ENCODE data around the gene PEX5L. TPM values are rescaled to one million over a fixed set of nuclear protein-coding genes. Genes with fewer than 3 reads are reported as not detected.

The PEX5L gene
- total RNA-seq, 1 donor from 2014 or later = 0.12 TPM

GRCh38 chr3:179957264-179957845 lies 79.4 kb downstream of the PEX5L start:
- intact Hi-C loops (cut with micrococcal nuclease) = loop anchor here (2.0 to 10.0 kb wide), 5 partner anchors 29 to 635 kb away; partner anchors contain the start of genes MFN1, USP13 and ZNF639

- intact Hi-C loops (cut with micrococcal nuclease) = loop anchor here (1.0 to 10.0 kb wide), 6 partner anchors 28 to 646 kb away; partner anchors contain the start of genes MFN1, TTC14, USP13 and ZNF639
Measured at GRCh38 chr3:179956416-179956830, 80.3 kb downstream of the PEX5L start.

- intact Hi-C loops (cut with micrococcal nuclease) = loop anchor here (1.0 to 10.0 kb wide), 6 partner anchors 27 to 646 kb away; partner anchors contain the start of genes MFN1, TTC14, USP13 and ZNF639
Measured at GRCh38 chr3:179955809-179956208, 80.9 kb downstream of the PEX5L start.

- intact Hi-C loops (cut with micrococcal nuclease) = loop anchor here (5.0 to 10.0 kb wide), 2 partner anchors 610 to 633 kb away; partner anchors contain the start of genes MFN1 and ZNF639
Measured at GRCh38 chr3:179955286-179955685, 81.5 kb downstream of the PEX5L start.

- intact Hi-C loops (cut with micrococcal nuclease) = loop anchor here (1.0 to 10.0 kb wide), 3 partner anchors 11 to 609 kb away; partner anchors contain the start of gene MFN1
Measured at GRCh38 chr3:179953993-179954870, 82.5 kb downstream of the PEX5L start.

- intact Hi-C loops (cut with micrococcal nuclease) = loop anchor here (10.0 kb wide), 1 partner anchor 606 kb away; the partner anchor contains the start of gene MFN1
Measured at GRCh38 chr3:179950840-179951239, 85.9 kb downstream of the PEX5L start.

DNA sequence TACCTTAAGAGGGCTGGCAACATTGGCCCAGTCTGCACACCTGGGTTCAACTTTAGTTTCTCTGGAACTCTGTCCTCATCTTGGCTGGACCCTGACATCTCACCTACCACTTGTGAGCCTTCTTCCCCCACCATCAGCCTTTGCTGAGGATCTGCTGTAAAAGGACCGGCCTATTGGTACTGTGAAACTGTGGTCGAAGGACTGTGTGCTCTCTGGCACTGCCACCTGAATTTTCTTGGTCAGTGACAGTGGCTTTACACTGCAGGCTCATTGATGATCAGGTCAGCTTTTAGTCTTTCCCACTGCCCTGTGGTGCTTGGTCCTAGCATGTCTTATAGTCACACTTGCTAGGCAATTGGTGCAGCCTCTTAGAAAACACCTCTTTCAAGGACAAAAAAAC lies 86.9 kb downstream of the PEX5L start:
- intact Hi-C loops (cut with micrococcal nuclease) = loop anchor here (10.0 kb wide), 1 partner anchor 605 kb away; the partner anchor contains the start of gene MFN1

GRCh38 chr3:179949412-179949811 lies 87.3 kb downstream of the PEX5L start:
- intact Hi-C loops (cut with micrococcal nuclease) = no loop called here

- intact Hi-C loops (cut with micrococcal nuclease) = no loop called here
Measured at GRCh38 chr3:179948740-179949139, 88.0 kb downstream of the PEX5L start.

DNA sequence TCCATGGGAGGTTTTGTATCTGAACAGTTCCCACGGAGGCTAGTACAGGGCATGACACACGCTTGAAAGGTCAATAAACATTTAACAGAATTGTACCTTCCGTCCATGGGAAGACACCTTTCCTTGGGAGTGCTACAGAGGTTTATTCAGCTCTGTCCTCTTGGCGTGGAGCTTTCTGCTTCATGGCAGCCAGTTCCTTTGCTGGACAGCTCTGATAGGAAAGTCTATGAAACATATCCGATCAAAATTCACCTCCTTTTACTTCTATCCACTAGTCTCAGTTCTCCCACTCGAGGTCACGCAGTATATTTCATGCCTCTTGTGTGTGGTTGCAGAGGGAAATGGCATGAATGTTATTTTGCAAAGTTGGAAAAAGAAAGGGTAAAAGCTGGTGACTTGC lies 91.2 kb downstream of the PEX5L start:
- intact Hi-C loops (cut with micrococcal nuclease) = no loop called here

GRCh38 chr3:179943117-179943880 lies 93.4 kb downstream of the PEX5L start:
- intact Hi-C loops (cut with micrococcal nuclease) = loop anchor here (1.0 kb wide), 1 partner anchor 10 kb away; no protein-coding TSS in a partner anchor

- intact Hi-C loops (cut with micrococcal nuclease) = loop anchor here (1.0 kb wide), 1 partner anchor 11 kb away; no protein-coding TSS in a partner anchor
Measured at GRCh38 chr3:179942553-179943075, 94.1 kb downstream of the PEX5L start.

- intact Hi-C loops (cut with micrococcal nuclease) = no loop called here
Measured at GRCh38 chr3:179935710-179936109, 101.0 kb downstream of the PEX5L start.

DNA sequence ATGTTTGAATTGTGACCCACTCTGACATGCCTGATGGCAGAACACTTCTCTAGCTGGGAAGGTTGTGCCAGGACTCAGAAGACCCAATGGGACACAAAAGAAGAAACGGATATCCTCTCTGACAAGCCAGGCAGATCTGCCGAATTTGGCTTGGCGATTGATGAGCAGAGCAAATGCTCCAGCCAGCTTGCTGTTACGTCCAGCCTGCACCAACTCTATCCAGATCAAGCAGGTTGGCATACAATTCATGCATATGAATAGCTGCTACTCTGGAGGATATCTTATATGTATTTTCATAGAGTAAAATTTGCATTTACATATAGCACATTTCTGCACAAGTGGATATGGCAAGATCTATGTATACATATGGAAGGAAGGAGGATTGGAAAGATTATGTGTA lies 102.8 kb downstream of the PEX5L start:
- intact Hi-C loops (cut with micrococcal nuclease) = no loop called here

GRCh38 chr3:179933080-179933479 lies 103.7 kb downstream of the PEX5L start:
- intact Hi-C loops (cut with micrococcal nuclease) = no loop called here

DNA sequence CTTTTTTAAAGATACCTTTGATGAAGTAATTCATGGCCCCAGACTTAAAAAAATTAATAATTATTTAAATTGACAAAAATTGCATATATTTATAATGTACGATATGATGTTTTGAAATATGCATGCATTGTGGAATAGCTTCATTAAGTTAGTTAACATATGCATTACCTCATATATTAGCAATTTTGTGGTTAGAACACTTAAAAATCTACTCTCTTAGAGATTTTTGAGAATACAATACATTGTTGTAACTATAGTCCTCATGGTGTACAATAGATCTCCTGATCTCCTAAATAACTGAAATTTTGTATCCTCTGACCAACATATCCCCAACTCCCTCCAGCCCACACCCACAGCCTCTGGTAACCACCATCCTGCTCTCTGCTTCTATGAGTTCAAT lies 104.1 kb downstream of the PEX5L start:
- intact Hi-C loops (cut with micrococcal nuclease) = no loop called here

DNA sequence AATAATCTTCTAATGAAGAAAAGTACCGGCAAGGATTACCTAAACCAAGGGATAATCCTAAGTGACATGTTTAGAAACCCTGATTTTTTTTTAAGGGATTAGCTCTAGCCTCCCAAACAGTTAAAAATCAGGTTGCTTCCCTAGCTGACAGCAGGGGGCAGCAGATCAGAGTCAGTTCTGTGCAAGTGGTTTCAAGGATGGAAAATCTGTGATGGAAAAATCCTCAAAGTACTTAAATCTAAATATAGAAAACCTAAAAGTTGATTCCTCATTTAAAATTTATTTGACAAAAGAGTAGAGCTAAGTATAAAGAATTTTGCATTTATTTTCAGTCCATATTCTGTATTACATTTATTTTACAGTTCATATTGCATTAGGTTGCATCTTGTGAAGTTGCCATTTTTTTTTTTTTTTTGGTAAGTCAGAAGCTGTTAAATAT lies 107.6 kb downstream of the PEX5L start:
- intact Hi-C loops (cut with micrococcal nuclease) = loop anchor here (1.0 to 5.0 kb wide), 5 partner anchors 28 to 1248 kb away; partner anchors contain the start of gene PEX5L

DNA sequence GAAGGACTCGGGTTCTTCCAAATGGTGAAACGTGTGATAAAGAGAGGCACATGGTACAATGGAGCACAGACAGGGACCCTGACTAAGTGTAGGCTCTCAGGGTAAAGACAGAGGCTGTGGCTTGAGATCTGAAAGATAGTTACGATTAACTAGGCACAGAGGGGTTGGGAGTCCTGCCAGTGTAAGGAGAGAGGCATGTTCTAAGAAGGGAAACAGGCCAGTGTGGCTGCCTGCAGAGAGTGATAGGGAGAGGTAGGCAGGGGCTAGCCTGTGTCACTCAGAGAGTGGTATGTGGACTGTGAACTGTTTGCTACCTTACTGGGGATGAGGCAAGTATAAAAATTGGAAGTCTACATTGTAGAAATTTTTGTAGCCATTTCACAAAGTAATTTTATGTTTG lies 109.5 kb downstream of the PEX5L start:
- intact Hi-C loops (cut with micrococcal nuclease) = loop anchor here (5.0 kb wide), 3 partner anchors 90 to 1250 kb away; partner anchors contain the start of gene PEX5L

DNA sequence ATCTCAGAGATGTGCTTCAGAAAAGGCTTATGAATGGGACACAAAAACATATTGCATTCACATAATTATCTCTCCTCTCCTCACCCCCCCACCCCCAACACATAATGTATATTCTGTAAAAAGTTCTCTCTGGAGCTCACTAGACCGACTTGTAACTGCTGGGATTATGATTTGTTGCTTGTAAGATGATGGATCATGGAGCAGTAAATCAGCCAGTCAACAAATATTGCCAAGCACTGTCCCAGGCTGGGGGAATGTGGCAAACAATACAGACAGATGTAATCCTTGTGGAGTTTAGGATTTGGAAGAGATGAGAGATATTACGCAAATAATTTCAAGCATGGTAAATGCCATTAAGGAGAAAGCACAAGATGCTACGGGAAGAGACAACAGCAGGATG lies 114.8 kb downstream of the PEX5L start:
- intact Hi-C loops (cut with micrococcal nuclease) = no loop called here

DNA sequence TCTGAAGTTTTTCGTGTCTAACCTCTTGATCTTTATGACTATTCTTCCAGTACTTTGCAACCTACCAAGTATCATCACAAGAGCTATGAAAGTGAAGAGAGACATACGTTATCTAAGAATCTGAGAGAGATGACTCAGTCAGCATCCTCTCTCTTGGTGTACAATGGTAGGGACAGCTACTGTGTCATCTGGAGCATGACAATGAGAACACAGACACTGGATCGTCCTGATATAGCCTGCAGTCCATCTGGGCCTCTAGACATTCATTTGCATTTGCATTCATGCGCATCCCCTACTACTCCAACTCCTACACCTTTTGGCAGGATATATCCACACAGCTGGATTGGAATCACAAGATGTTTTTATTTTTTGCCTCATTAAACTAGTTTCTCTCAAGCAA lies 115.2 kb downstream of the PEX5L start:
- intact Hi-C loops (cut with micrococcal nuclease) = no loop called here

All from T-helper 1 cell treated with Interleukin-12 subunit alpha and Interleukin-12 subunit beta and Interleukin-4 antibody, amounts not matched to agents 30 ng/mL and 1 ng/mL, for 36 hours (primary cell).